ENCODE measurements around the gene CYGB.
"Not testable (repeated sequence)": the region's sequence is repeated elsewhere in the genome, so short reads cannot be mapped to it uniquely, and the experiment has no call there.

The CYGB gene

DNA sequence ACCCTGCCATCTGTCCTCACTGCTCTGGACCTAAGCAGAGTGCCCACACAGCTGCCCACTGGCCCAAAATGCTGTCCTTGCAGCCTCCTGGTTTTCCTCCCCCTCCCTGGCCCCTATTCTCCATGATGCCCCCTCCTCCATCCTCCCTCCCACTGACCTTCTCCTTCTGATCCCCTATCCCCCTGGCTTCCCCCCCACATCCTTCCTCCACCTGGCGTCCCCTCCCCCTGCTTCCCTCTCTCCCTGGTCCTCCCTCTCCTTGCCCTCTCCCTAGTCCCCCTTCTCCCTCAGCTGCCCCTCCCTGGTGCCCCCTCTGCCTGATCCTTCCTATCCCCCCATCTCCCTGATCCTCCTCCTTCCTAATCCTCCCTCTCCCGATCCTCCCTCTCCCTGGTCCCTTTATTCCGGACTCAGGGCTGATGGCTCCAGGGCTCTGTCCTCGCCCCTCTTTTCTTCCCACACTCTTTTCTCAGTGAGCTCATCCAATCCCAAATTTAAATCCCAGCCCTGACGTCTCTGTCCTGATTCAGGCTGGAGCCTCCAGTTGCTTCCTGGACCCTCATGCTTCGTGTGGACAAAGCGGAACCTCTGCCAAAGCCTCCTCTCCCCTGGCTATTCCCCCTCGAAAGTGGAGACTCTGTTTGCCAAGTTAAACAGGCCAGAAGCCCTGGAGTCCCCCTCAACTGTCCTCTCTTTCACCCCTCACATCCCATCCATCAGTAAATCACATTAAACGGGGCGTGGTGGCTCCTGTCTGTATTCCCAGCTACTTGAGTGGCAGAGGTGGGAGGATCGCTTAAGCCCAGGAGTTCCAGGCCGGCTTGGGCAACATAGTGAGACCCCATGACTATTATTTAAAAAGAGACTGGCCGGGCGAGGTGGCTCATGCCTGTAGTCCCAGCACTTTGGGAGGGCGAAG lies 18.2 kb downstream of the CYGB start:
- no peak for DNase-seq

DNA sequence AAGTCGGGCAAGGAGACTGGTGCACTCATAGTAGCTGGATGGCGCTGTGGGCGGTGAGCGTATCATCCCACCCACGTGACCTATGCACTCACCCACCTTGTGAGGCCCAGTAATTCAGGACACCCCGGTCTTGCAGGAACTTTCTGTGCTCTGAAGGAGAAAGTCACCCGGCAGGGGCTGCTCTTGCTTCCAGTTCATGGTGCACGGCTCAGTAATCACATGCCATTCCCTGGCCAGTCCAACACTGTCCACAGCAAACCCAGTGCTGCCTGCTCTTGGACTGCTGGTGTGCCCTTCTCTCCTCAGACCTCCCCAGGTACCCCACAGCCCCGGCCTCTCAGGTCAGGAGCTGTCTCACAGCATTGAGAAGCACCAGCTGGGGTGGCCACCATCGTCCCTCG lies 19.9 kb downstream of the CYGB start:
- DNase-seq, result no peak

DNA sequence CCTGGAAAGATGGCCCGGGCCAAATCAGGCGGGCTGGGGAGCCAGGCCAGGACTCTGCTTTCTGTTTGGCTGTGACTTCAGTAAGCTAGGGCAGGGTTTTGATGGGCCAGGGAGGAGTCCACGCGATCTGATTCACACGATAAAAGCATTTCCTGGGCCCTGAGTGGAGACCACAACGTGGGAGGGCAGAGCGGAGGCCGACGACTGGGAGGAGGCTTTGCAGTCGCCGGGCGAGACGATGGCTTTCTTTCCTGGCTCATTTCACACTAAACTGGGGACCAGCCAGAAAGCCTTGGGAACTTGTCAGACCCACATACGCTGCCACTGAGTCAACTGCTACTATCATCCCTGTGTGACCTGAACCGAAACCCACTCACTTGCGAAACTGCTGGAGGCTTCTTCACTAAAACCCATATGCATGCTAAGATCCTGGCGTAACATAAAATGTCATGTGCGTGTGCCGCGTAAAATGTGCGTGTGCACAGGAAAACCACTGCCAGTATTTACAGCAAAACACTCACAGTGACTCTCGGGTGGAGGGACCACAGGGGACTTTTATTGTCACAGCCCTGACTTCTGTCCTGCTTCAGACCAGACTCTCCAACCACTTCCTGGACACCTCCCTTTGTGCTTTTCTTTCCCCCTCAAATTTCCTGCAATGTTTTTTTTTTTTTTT lies 22.1 kb downstream of the CYGB start:
- no peak for DNase-seq

DNA sequence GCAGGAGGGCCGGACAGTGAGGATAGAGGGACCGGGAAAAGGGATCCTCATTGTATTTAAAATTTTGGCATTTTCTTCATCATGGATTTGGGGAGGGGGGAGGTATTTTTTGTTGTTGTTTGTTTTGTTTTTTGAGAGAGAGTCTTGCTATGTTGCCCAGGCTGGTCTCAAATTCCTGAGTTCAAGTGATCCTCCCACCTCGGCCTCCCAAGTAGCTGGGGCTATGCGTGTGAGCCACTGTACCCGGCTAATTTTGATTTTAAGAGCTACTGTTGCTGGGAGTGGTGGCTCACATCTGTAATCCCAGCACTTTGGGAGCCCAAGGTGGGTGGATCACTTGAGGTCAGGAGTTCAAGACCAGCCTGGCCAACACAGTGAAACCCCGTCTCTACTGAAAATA lies 23.2 kb downstream of the CYGB start:
- DNase-seq, result not testable (repeated sequence)

DNA sequence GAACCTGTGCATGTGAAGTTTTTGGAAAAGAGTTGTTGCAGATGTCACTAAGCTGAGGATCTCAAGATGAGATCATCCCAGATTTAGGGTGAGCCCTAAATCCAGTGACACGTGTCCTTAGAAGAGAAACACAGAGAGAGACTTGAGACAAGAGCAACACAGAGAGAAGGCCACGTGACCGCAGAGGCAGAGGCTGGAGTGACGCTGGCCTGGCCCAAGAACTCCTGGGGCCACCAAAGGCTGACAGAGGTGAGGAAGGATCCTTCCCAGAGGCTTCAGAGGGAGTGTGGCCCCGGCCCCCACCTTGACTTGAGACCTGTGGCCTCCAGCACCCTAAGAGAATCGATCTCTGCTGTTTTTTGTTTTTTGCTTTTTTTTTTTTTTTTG lies 24.2 kb downstream of the CYGB start:
- DNase-seq, result no peak

DNA sequence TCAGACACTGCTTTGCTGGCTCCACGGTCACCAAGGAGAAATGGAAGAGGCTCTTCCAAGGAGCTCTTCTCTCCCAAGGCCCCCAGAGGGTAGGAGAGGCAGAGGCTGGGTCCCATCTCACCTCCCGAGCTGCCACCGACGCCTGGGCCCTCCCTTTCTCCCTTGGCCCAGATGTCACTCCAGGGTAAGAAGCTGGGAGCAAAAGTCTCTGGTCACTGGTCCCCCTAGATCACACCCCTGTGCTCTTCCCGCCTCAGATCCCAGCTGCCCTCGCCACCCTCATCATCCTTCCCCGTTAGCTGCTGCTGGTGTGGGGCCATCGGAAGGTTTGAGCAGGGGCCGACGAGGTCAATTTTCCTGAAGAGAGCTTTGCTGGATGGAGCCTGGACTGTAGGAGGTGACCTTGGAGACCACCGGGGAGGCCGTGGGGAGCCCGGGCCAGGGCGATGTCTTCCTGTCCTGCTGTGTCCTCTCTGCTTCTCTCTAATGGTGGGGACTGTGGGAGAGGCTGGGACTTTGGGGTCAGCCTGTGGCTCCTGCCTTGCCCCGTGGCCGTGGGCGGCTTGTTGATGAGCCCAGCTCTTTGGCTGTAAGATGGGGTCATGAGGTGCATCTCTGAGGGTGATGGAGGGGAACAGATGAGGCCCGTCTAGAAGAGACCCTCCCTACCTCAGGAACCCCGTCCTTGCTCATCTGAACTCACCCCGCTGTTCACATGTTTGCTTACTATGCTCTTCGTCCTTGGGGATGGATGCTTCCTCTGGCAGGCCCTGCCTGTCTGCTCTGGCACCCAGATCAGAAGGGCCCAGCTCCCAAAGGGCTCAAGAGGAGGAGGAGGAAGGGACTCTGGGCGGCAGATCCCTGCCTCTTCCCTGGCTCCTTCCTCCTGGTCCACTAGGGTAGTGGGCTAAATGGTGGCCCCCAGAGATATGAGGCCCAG lies 24.9 kb downstream of the CYGB start:
- no peak for DNase-seq

DNA sequence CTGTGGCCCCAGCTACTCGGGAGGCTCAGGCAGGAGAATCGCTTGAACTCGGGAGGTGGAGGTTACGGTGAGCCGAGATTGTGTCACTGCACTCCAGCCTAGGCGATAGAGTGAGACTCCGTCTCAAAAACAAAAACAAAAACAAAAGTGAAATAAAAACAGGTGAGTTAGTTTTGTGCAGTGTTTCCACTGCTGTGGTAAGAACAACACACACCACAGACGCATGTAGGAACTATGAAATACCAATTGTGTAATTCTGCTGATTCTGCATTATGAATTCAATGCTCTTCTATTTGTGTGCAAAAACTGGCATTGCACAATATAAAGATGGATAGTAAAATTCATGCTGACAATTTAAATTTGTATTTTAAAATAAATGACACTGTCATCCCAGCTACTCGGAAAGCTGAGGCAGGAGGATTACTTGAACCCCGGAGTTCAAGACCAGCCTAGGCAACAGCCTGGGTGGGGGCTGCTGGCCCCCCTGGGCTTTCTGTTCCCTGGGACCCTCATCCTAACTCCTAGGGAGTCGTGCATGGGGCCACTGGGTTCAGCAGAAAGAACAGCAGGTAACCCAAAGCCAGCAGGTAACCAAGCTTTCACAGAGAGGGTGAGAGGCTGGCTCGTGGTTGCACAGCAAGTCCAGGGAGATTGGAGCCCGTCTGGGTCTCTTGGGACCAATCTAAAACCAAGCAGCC lies 25.7 kb downstream of the CYGB start:
- no peak for DNase-seq

DNA sequence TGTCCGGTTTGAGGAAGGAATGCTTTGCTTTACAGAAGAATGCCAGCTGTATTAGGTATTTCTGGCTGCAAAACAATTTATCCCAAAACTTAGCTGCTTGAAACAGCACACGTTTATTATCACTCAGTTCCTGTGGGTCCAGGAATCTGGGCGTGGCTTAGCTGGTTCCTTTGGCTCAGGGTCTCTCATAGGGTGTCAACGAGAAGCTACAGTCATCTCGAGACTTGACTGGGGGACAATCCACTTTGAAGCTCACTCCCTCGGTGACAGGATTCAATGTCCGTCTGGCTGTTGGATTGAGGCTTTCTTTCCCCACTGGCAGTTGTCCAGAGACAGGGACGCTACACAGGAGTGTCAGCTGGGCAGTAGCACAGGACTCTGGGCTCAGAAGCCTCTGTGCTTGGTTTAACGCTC lies 26.7 kb downstream of the CYGB start:
- DNase-seq, result no peak

DNA sequence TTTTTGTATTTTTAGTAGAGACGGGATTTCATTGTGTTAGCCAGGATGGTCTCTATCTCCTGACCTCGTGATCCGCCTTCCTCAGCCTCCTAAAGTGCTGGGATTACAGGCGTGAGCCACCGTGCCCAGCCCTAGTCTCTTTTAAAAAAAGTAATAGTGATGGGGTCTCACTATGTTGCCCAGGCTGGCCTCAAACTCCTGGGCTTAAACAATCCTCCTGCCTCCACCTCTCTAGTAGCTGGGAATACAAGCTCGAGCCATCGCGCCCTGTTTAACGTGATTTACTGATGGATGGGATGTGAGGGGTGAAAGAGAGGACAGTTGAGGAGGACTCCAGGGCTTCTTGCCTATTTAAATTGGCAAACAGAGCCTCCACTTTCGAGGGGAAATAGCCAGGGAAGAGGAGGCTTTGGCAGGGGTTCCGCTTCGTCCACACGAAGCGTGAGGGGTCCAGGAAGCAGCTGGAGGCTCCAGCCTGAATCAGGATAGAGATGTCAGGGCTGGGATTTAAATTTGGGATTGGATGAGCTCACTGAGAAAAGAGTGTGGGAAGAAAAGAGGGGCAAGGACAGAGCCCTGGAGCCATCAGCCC lies 28.9 kb downstream of the CYGB start:
- DNase-seq, result not testable (repeated sequence)

DNA sequence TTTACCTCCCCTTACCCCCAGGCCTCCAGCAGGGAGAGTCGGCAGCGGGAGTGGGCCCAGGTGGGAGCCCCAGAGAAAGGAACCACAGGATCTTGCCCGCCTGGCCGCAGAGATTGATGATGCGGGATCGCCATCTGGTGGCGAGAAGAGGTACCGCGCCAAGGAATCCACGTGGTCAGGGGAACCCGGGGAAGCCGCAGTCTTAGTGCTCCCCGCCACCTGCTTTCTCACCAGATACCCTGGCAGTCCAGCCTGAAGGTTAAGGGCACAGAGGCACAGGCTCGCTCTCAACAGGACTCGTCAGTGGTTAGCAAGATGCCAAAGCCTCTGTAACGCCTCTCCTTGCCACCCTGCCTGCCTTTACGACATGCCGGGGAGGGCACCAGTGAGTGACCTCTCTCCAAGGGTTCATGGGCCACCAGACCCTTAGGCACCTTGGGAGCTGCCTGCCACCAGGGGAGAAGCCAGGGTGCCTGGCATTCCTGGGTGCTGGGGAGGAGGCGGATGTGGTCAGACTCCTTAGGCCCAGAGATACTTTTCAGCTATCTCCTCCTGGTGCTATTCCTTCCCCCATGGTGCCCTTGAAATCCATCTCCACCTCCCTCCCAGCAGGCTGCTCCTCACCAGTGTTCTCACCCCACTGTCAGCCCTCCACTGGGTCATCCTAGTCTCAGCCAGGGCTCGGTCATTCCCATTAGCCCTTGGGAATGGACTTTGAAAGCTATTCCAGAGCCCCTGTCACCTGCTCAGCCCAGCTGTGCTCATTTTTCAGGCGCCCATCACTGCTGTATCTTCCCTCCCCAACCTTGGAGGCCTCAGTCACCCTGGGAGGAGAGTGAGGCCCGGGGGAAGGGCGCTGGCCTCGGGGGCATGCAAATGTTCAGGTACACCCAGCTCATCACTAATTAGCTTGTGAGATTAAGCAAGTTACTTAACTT lies 30.8 kb downstream of the CYGB start:
- DNase-seq, result peak; percentile 47

DNA sequence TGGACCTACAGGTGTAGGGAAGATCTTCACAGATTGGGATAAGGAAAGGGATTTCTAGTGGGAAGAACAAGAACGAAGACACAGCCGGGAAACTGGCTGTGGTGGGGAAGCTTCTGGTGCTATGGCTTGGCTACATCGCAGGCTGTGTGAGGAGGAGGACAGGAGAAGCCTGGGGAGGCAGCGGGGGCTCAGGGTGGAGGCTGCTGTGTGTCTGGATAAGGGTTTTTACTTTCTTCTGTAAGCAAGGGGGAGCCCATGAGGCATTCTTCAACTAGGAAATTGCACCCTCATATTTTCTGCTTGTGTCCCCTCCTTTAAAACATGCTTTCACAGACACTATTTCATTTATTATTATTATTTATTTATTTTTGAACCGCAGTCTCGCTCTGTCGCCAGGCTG lies 33.4 kb downstream of the CYGB start:
- DNase-seq, result no peak

DNA sequence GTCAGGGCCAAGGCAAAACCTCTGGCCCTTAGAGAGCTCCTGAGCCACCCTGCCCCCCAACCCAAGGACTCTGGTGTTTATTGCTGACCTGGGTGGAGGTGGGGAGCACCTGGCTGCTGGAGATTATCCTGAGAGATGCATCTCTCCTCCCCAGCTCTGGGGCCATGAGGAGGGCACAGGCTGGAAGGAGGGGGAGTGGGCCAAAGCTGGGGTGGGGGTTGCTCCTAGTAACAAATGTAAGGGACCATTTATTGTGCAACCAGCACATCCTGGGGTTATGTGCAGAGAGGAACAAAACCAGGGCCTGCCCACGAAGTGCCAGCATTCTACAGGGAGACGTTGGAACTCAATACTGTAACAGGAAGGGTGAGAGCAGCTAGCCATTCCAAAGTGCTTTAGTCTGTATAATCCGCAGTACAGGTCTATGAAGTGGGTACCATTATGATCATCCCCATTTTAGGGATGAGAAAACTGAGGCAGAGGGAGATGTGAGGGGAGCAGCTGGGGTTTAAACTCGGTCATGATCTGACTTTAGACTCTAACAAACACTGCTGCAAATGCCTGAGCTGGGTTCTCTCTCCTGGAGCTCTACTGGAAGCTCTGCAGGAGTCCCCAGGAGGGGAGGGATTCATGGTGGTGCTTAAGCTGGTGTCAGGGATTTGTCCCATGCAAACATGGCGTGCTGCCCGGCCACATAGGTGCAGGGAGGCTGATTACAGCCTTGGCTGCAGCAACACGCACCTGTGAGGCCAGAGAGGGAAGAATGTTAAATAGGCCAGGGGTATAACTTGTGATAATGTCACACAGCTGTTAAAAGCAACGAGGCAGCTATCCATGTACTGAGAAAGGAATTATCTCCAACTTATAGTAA lies 34.9 kb downstream of the CYGB start:
- no peak for DNase-seq

DNA sequence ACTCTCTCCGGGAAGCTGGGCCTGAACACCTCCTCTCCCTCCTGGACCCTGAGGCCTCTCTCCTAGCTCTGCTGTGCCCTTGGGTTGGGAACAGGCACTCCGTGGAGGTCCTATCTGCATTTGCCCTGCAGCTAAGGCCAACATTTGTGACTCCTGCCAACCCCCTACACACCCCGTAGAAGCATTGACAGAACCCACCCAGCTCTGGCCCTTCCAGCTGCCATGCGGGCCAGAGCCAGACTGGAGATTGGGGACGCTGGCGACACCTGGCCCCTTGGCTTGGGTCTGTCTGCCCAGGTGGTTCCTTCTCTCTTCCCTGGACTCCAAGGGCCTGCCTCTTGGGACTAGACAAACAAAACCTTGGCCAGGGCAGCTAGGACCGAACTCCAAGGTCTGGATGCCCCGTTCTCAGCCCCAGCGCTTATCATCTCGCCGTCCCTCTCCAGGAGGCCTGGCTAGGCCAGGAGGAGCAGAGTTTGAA lies 35.6 kb downstream of the CYGB start:
- no peak for DNase-seq

DNA sequence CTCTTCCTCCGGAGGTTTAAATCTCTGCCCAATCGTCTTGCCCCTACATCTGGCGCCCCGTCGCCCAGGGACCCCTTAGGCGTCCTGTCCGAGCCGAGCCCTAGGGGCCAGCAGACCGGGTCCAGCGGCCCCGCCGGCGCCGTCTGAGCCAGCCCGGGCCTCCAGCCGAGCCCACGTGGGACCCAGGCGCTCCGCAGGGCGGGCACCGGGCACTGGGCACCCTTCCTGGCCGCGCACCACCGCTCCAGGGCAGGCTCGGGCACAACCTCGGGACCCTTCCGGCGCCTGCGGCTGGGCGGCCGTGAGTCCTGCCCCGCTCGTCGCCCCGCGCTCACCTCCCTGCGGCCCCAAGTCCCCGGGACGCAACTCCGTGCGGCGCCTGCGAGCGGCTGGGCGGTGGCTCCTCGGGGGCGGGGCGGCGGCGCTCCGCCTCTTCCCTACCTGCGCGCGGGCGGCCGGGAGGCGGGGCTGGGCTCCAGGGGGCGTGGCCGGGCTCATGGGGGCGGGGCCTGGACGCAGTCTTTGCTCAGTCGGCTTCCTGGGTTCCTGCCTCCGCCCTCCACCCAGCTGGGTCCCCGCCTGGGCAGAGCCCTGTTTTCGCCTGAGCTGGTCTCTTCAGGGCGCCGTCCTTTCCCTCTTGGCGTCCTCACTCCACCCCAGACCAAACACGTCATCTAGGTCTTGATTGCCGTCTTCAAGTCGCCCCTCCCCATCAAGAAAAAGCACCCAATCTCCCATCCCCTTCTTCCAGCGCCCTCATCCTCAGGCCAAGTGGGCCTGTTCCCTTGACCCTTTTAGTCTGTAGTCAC lies 36.3 kb downstream of the CYGB start, which contains the start of gene RHBDF2:
Gene RHBDF2, minus strand, starts transcription at position 406 of the 809 bp plus-strand sequence. CDS start 19,899 bp downstream, outside the sequence.
- peak; percentile 50 for DNase-seq

DNA sequence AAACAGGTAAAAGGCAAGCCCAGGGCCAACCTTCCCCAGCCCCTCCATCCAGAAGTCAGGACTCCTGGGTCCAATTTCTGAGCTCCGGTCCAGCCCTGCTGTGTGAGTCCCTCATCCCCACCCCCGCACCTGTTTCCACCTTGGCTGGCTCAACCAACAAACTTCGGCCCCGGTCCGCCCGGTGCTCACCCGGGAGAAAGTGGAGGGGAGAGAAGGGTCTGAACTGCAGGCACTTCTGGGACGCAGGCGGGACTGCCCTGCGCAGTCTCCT lies 36.8 kb downstream of the CYGB start:
- no peak for DNase-seq

DNA sequence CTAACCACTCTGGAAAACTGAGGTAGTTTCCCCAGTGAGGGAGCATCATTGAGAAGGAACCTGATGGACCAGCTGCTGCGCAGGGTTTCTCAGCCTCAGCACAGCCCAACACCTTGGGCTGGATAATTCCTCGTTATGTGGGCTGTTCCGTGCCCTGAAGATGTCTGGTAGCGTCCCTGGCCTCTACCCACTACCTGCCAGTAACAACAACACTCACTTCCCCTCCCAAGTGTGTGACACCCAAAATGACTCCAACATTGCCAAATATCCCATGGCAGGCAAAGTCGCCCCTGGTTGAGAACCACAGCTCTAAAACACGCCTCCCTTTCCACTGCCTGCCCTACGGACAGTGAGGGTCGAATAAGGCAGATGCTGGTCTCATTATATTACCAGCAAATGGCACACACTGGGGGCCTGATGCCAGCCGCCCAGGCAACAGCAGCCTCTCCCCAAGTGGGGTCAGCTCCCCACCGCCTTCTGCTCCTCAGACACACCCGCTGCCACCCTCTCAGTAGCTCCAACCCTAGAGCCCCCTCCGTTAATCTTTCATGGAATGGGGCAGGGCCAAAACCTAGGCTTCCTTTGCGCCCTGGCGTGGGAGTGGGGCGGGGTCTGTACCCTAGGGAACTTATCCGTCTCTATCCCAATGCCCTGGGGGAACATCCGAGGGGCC lies 37.3 kb downstream of the CYGB start:
- DNase-seq, result no peak

DNA sequence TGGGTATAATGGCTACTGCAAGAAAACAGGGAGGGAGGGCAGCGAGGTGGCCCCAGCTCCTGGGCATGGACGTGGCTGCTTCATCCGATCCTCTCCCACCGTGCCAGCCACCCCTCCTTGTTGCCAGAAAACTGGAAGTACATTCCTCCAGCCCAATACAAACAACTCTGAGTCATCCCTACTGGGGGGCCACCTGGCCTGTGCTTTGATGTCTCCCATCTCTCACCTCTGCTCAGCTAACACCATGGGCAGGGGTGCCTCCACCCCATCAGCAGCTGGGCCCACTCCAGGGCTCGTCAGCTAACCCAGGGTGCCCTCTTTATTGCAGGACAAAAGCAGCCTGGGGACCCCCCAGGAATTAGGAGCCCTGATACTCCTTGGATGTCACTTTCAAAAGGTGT lies 38.2 kb downstream of the CYGB start:
- no peak for DNase-seq

DNA sequence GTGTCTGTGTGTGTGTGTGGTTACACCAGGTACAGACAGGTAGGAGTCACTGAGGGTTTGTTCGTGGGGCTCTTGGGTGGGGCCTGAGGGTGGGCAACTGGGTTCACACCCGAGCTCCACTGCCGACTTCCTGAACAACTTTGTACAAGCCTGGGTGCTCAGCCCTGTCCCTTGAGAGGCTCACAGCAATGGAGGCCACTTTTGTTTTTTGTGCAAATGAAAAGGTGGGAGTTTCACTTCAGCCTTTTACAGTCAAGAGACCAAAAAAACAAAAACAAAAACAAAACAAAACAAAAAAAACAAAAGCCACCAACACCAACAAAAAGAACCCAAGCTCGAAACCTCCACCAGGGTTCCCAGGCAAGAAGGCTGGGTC lies 38.6 kb downstream of the CYGB start:
- no peak for DNase-seq

Data from NCI-H526 treated with DMSO at 0.1 percent for 48 hours (cell line).